Vagina (tissue), 2 donors: Measurements from ENCODE around the gene DNAAF3.

Experiments used
- POLR2A ChIP-seq, 2 donors: fragments of 450-650 bp; IDR thresholded peaks; one replicate each; pipeline ENCODE4 v1.6.1; 2017; ENCODE audit warnings: antibody characterized with exemption in 2 of 2, mild to moderate bottlenecking in 2 of 2, moderate library complexity in 2 of 2
- TF ChIP-seq, protein P1 (sequence below), 3 experiments: fragments of 450-650 bp in 2 of 3; fragments of 200-600 bp in 1 of 3; sonication (generic) in 1 of 3; IDR thresholded peaks; one replicate each; pipeline ENCODE4 v1.5.1; 2017 to 2019; ENCODE audit warnings: antibody characterized with exemption in 3 of 3, mild to moderate bottlenecking in 2 of 3, moderate library complexity in 2 of 3

DNA sequence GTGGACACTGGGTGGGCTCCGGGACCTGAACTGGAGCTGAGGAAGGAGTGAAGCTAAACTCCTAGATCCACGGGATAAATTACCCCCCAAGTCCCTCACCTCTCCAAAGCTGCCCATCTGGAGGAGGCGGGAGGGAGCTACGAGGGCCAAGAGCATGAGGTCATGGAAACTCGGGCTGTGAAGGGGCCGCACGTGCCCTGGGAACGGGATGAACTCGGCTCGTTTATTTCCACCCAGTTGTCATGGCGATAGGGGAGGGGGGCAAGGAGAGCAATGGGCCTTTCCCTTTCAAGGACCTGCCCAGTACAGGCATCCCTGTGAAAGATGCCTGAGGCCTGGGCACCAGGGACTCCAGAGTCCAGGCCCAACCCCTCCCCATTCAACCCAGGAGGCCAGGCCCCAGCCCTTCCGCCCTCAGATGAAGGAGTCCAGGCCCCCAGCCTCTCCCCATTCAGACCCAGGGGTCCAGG, 52.8 kb downstream of the DNAAF3 start:
- TF ChIP-seq, protein P1, sequence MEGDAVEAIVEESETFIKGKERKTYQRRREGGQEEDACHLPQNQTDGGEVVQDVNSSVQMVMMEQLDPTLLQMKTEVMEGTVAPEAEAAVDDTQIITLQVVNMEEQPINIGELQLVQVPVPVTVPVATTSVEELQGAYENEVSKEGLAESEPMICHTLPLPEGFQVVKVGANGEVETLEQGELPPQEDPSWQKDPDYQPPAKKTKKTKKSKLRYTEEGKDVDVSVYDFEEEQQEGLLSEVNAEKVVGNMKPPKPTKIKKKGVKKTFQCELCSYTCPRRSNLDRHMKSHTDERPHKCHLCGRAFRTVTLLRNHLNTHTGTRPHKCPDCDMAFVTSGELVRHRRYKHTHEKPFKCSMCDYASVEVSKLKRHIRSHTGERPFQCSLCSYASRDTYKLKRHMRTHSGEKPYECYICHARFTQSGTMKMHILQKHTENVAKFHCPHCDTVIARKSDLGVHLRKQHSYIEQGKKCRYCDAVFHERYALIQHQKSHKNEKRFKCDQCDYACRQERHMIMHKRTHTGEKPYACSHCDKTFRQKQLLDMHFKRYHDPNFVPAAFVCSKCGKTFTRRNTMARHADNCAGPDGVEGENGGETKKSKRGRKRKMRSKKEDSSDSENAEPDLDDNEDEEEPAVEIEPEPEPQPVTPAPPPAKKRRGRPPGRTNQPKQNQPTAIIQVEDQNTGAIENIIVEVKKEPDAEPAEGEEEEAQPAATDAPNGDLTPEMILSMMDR (IDR thresholded peaks at IDR 0.05), result no peak
- TF ChIP-seq POLR2A (IDR thresholded peaks at IDR 0.05), result no peak
